IMR-90 (cell line): Measurements from ENCODE around the gene NFATC1. TPM values are rescaled to one million over a fixed set of nuclear protein-coding genes. Genes with fewer than 3 reads are reported as not detected.

ENCODE experiments used
- ATAC-seq: fragments of 200-7000 bp; cut with Tn5 transposase; 2 replicates; pipeline ENCODE4 v1.9.1; 2020; ENCODE audit warnings: low read depth, mild to moderate bottlenecking, moderate library complexity
- BruUV-seq: library from RNA; stranded (reverse); fragments of 400-500 nt; replicated peaks from 2 replicates; lab custom pipeline; 2021; lab: Mats Ljungman, UMichigan
- CTCF ChIA-PET: fragments of 300-600 bp; formaldehyde crosslinking; extraction: SDS; loops from one replicate; lab custom pipeline; 2021; ENCODE audit warnings: antibody characterized with exemption; lab: Yijun Ruan, JAX
- POLR2A ChIA-PET: fragments of 300-600 bp; sonication (Branson Sonifier 250); formaldehyde crosslinking; loops from one replicate; lab custom pipeline; 2022; ENCODE audit warnings: antibody characterized with exemption; ENCODE audit not compliant: unreplicated experiment; lab: Charles Lee
- DNase-seq: peaks from one replicate; pipeline ENCODE4 v3.0.0; 2013
- H2AFZ ChIP-seq: replicated peaks from 2 replicates; pipeline ENCODE3; 2013; ENCODE audit warnings: low read length, mild to moderate bottlenecking; ENCODE audit not compliant: poor library complexity
- H2AK5ac ChIP-seq: 2 replicates; pipeline ENCODE4 v1.6.1; 2013; ENCODE audit warnings: low read depth, low read length, inconsistent platforms
- H2AK9ac ChIP-seq: replicated peaks from 2 replicates; pipeline ENCODE3; 2013; ENCODE audit warnings: mild to moderate bottlenecking, low read depth, low read length, moderate library complexity; ENCODE audit not compliant: poor library complexity
- H2BK120ac ChIP-seq: 2 replicates; pipeline ENCODE4 v1.6.1; 2013; ENCODE audit warnings: low read depth, low read length, inconsistent platforms
- H2BK15ac ChIP-seq: 3 replicates; pipeline ENCODE4 v1.6.1; 2013; ENCODE audit warnings: low read depth, low read length, inconsistent platforms
- H2BK20ac ChIP-seq: 2 replicates; pipeline ENCODE4 v1.6.1; 2013; ENCODE audit warnings: low read depth, mild to moderate bottlenecking, inconsistent platforms, low read length, moderate library complexity
- H2BK5ac ChIP-seq: 2 replicates; pipeline ENCODE4 v1.6.1; 2013; ENCODE audit warnings: mild to moderate bottlenecking, low read depth, low read length, inconsistent platforms; ENCODE audit not compliant: poor library complexity, severe bottlenecking
- H3K14ac ChIP-seq: replicated peaks from 2 replicates; pipeline ENCODE4 v1.6.1; 2013; ENCODE audit warnings: low read depth, low read length, inconsistent platforms
- H3K18ac ChIP-seq: 2 replicates; pipeline ENCODE4 v1.6.1; 2013; ENCODE audit warnings: low read depth, low read length, control low read depth
- H3K23ac ChIP-seq: 2 replicates; pipeline ENCODE4 v1.6.1; 2013; ENCODE audit warnings: low read depth, low read length, inconsistent platforms
- H3K27ac ChIP-seq: 2 replicates; pipeline ENCODE4 v1.5.1; 2013; ENCODE audit warnings: mild to moderate bottlenecking, control low read depth, low read length; ENCODE audit not compliant: insufficient read depth
- H3K27me3 ChIP-seq: 2 replicates; pipeline ENCODE4 v1.6.1; 2013; ENCODE audit warnings: low read length; ENCODE audit not compliant: control insufficient read depth, insufficient read depth
- H3K36me3 ChIP-seq: 2 replicates; pipeline ENCODE4 v1.6.1; 2013; ENCODE audit warnings: low read length, mixed read lengths; ENCODE audit not compliant: control insufficient read depth, insufficient read depth
- H3K4ac ChIP-seq: 2 replicates; pipeline ENCODE4 v1.6.1; 2013; ENCODE audit warnings: low read depth, low read length, inconsistent platforms
- H3K4me1 ChIP-seq: 2 replicates; pipeline ENCODE4 v1.6.1; 2013; ENCODE audit warnings: low read length, mixed read lengths; ENCODE audit not compliant: control insufficient read depth, insufficient read depth
- H3K4me2 ChIP-seq: 2 replicates; pipeline ENCODE4 v1.6.1; 2013; ENCODE audit warnings: low read depth, mild to moderate bottlenecking, control low read depth, low read length, moderate library complexity
- H3K4me3 ChIP-seq: 2 replicates; pipeline ENCODE4 v1.5.1; 2013; ENCODE audit warnings: low read depth, mild to moderate bottlenecking, control low read depth, low read length, moderate library complexity; ENCODE audit not compliant: insufficient read depth
- H3K56ac ChIP-seq: 2 replicates; pipeline ENCODE4 v1.6.1; 2013; ENCODE audit warnings: low read length, inconsistent platforms; ENCODE audit not compliant: insufficient read depth; ENCODE audit errors: extremely low read depth
- H3K79me1 ChIP-seq, 2 experiments: 2 replicates each; pipeline ENCODE4 v1.6.1; 2013; ENCODE audit warnings: low read length in 2 of 2, inconsistent platforms in 1 of 2, low read depth in 1 of 2
- H3K9ac ChIP-seq: 2 replicates; pipeline ENCODE4 v1.6.1; 2013; ENCODE audit warnings: low read depth, low read length, control low read depth
- H3K9me1 ChIP-seq: 2 replicates; pipeline ENCODE4 v1.6.1; 2013; ENCODE audit warnings: low read length, inconsistent platforms; ENCODE audit not compliant: insufficient read depth
- H3K9me3 ChIP-seq: 2 replicates; pipeline ENCODE4 v1.6.1; 2013; ENCODE audit warnings: low read length; ENCODE audit not compliant: control insufficient read depth, insufficient read depth
- H4K20me1 ChIP-seq: 2 replicates; pipeline ENCODE4 v1.6.1; 2013; ENCODE audit warnings: low read length, inconsistent platforms; ENCODE audit not compliant: insufficient read depth
- H4K5ac ChIP-seq: 2 replicates; pipeline ENCODE4 v1.6.1; 2013; ENCODE audit warnings: mild to moderate bottlenecking, low read depth, low read length, control low read depth
- H4K8ac ChIP-seq, 2 experiments: 2 replicates each; pipeline ENCODE4 v1.6.1; 2013; ENCODE audit warnings: low read depth in 2 of 2, low read length in 2 of 2, control low read depth in 1 of 2, inconsistent platforms in 1 of 2
- H4K91ac ChIP-seq: 2 replicates; pipeline ENCODE4 v1.6.1; 2013; ENCODE audit warnings: low read depth, low read length, inconsistent platforms; ENCODE audit not compliant: insufficient read depth
- CEBPB ChIP-seq: IDR thresholded peaks from 2 replicates; pipeline ENCODE4 v1.6.1; 2012; ENCODE audit warnings: low read depth, low read length, improper control_type of control experiment
- CHD1 ChIP-seq: IDR thresholded peaks from 2 replicates; pipeline ENCODE4 v1.6.1; 2012; ENCODE audit warnings: low read depth, low read length, improper control_type of control experiment
- ELK1 ChIP-seq: fragments of 150-350 bp; IDR thresholded peaks from 2 replicates; pipeline ENCODE4 v1.6.1; 2016; ENCODE audit warnings: low read depth, mild to moderate bottlenecking, low read length, moderate library complexity, borderline replicate concordance
- MXI1 ChIP-seq: IDR thresholded peaks from 2 replicates; pipeline ENCODE4 v1.6.1; 2012; ENCODE audit warnings: low read depth, mild to moderate bottlenecking, low read length, moderate library complexity, borderline replicate concordance
- RCOR1 ChIP-seq: IDR thresholded peaks from 2 replicates; pipeline ENCODE4 v1.6.1; 2012; ENCODE audit warnings: mild to moderate bottlenecking, low read length, improper control_type of control experiment; ENCODE audit not compliant: insufficient replicate concordance
- USF2 ChIP-seq: fragments of 150-350 bp; IDR thresholded peaks from 2 replicates; pipeline ENCODE4 v1.6.1; 2017; ENCODE audit warnings: mild to moderate bottlenecking, antibody characterized with exemption, low read length, low read depth
- WGBS, 2 experiments: methylation state at CpG; one replicate each; pipeline versions ENCODE4 v1.1.5 to v1.1.7; 2013; ENCODE audit warnings: missing lambda C conversion rate in 2 of 2; ENCODE audit not compliant: insufficient read length in 1 of 2; ENCODE audit errors: extremely low coverage in 2 of 2; 5-methylcytosine and 5-hydroxymethylcytosine counted together
- dilution Hi-C: fragments of 300-500 bp; cut with HindIII; formaldehyde crosslinking; loops from one replicate; pipeline ENCODE4 v1.14.3; 2018; ENCODE audit warnings: low sequenced_read_pairs; ENCODE audit not compliant: unreplicated experiment
- in situ Hi-C: fragments of 300-500 bp; cut with MboI; formaldehyde crosslinking; loops from 3 replicates; pipeline ENCODE4 v1.14.3; 2019; ENCODE audit warnings: low sequenced_read_pairs, inconsistent platforms, mixed read lengths
- intact Hi-C: fragments of 100-400 bp; cut with micrococcal nuclease; formaldehyde crosslinking; loops from 2 replicates; pipeline ENCODE4 v1.10.0; 2022
- polyA plus RNA-seq, 3 experiments: library from polyadenylated mRNA; depleted of rRNA; stranded (reverse); fragments of >200 nt; gene quantifications; 2 replicates each; pipeline ENCODE4 v1.2.3, GENCODE V29; 2012; ENCODE audit warnings: low replicate concordance in 1 of 3
- total RNA-seq: library from RNA; depleted of rRNA; stranded (reverse); fragments of >200 nt; gene quantifications from 2 replicates; pipeline ENCODE4 v1.2.3, GENCODE V29; 2012

The NFATC1 gene
- total and polyA plus RNA-seq, 2 of the 4 experiments (the other 2 are of a cell fraction) = 0.36 to 1.8 TPM

GRCh38 chr18:79424880-79425568 is 29.3 kb downstream of the NFATC1 start:
- DNase-seq = no peak
- Histone ChIP-seq H2BK5ac (no peak overlapping the region), H3K4me3 (no peak overlapping the region), H4K8ac (no peak overlapping the region), H4K5ac (no peak overlapping the region), H2BK15ac (no peak overlapping the region), H3K4ac (no peak overlapping the region), H3K9me1 (no peaks in the 10 kb centered on the region), H3K18ac (no peak overlapping the region), H4K91ac (no peak overlapping the region), H4K20me1 (no peaks in the 10 kb centered on the region), H3K27me3 (no peaks in the 10 kb centered on the region), H3K56ac (no peak overlapping the region), H2AK5ac (no peak overlapping the region), H3K27ac (no peak overlapping the region), H2AFZ (no peak overlapping the region), H3K36me3 (peaks cover 4% of the 10 kb centered on the region; the same call in 1 of the 2 replicates), H3K9ac (no peak overlapping the region), H3K79me1 (no peaks in the 10 kb centered on the region), H3K4me1 (no peaks in the 10 kb centered on the region; the same call in 1 of the 2 replicates), H2BK20ac (no peak overlapping the region), H3K4me2 (no peak overlapping the region), H3K9me3 (no peaks in the 10 kb centered on the region), H3K23ac (no peak overlapping the region), H2BK120ac (no peak overlapping the region), H3K14ac (no peak overlapping the region), H2AK9ac (no peak overlapping the region)
- no peak for TF ChIP-seq ELK1
- TF ChIP-seq MXI1 = no peak
- TF ChIP-seq CHD1 = no peak
- TF ChIP-seq CEBPB = no peak
- no peak for TF ChIP-seq USF2
- no peak for TF ChIP-seq RCOR1
- POLR2A ChIA-PET = no interaction called here
- in situ Hi-C loops = no loop called here
- intact Hi-C loops = no loop called here
- WGBS, 2 experiments = 74% methylated on average over 11 of the region's 19 CpGs; no CpG with 5 or more reads in 1 of the 2 experiments
- dilution Hi-C loops = no loop called here
- CTCF ChIA-PET = no interaction called here
- no TSS peak for BruUV-seq
- no peak for ATAC-seq
